Measurements from ENCODE around the gene DDX10. TPM values are rescaled to one million over a fixed set of nuclear protein-coding genes. Genes with fewer than 3 reads are reported as not detected.

The DDX10 gene
- total and polyA plus RNA-seq, 2 of the 8 experiments (the other 6 are each of a cell fraction or from before 2014, with no cell fraction given), result 49.2 to 52.2 TPM

- no peak for FAIRE-seq
- Histone ChIP-seq H2AFZ (ENCODE audit: low read length) (no peak overlapping the region), H3K27ac (ENCODE audit: low read depth, low read length) (no peak overlapping the region), H3K9ac (replicated peaks in 1 of 4; ENCODE audit: extremely low read depth in 1 of 4, low read depth in 3 of 4, low read length in 3 of 4) (no peak overlapping the region), H3K9me3 (ENCODE audit: insufficient read depth in 2 of 2, low read depth in 1 of 2, low read length in 1 of 2) (no peaks in the 10 kb centered on the region), H3K36me3 (ENCODE audit: control insufficient read depth in 2 of 4, insufficient read depth in 4 of 4, low read length in 3 of 4) (no peaks in the 10 kb centered on the region), H4K8ac (ENCODE audit: extremely low read depth, insufficient read depth, low read length) (no peak overlapping the region), H3K23me2 (ENCODE audit: low read depth, low read length) (no peaks in the 10 kb centered on the region), H4K20me1 (replicated peaks in 1 of 2; ENCODE audit: control insufficient read depth in 1 of 2, insufficient read depth in 2 of 2, low read length in 2 of 2) (no peaks in the 10 kb centered on the region), H2BK120ac (replicated peaks; ENCODE audit: low read depth, low read length) (no peak overlapping the region), H3K4ac (replicated peaks; ENCODE audit: insufficient read length, low read depth, low read length) (no peak overlapping the region), H3K79me2 (ENCODE audit: control insufficient read depth in 1 of 2, insufficient read depth in 2 of 2, low read length in 2 of 2) (0 out of 4 replicates have a peak, but pooled peaks cover 3 to 4% of the 10 kb centered on the region in 2 experiments), H3K56ac (replicated peaks; ENCODE audit: insufficient read length, low read depth, low read length) (no peak overlapping the region), H3K79me1 (ENCODE audit: low read depth, low read length) (0 out of 2 replicates have a peak, but pooled peaks cover 2% of the 10 kb centered on the region), H2AK5ac (ENCODE audit: low read depth, low read length) (no peak overlapping the region), H4K91ac (replicated peaks; ENCODE audit: insufficient read length, low read length) (no peak overlapping the region), H3K4me1 (replicated peaks in 1 of 4; ENCODE audit: control insufficient read depth in 3 of 4, insufficient read depth in 4 of 4, low read length in 3 of 4) (no peaks in the 10 kb centered on the region), H3K27me3 (replicated peaks in 1 of 4; ENCODE audit: control insufficient read depth in 3 of 4, extremely low read depth in 1 of 4, insufficient read depth in 3 of 4, low read length in 3 of 4) (peaks cover 0 to 1% (median 0%) of the 10 kb centered on the region in 4 experiments; a peak in 1 of 7 replicates), H3K4me3 (ENCODE audit: extremely low read depth in 1 of 4, insufficient read depth in 2 of 4, low read depth in 3 of 4, low read length in 4 of 4) (no peak overlapping the region), H2BK12ac (ENCODE audit: low read depth, low read length) (no peak overlapping the region), H3K14ac (ENCODE audit: insufficient read length) (no peak overlapping the region), H3K18ac (ENCODE audit: extremely low read depth, low read length) (no peak overlapping the region), H4K5ac (ENCODE audit: insufficient read length, low read depth, low read length) (no peak overlapping the region), H2BK20ac (ENCODE audit: low read length) (no peak overlapping the region), H2BK15ac (ENCODE audit: low read length) (no peak overlapping the region), H3K23ac (ENCODE audit: insufficient read length) (no peak overlapping the region), H2BK5ac (ENCODE audit: low read depth, low read length) (no peak overlapping the region), H3K4me2 (ENCODE audit: insufficient read depth in 1 of 2, low read depth in 2 of 2, low read length in 2 of 2) (no peak overlapping the region)
- no peak for DNase-seq (ENCODE audit: low read depth in 1 of 2, low spot score in 2 of 2)
- no peak for TF ChIP-seq ATF3 (IDR thresholded peaks at IDR 0.05; ENCODE audit: insufficient read depth, low read depth, low read length)
- no peak for TF ChIP-seq TBP (IDR thresholded peaks at IDR 0.05; ENCODE audit: low read depth, low read length)
- TF ChIP-seq POU5F1 (IDR thresholded peaks at IDR 0.05; ENCODE audit: low read depth, low read length), result no peak
- TF ChIP-seq TEAD4 (IDR thresholded peaks at IDR 0.05; ENCODE audit: low read depth, low read length), result no peak
- no peak for TF ChIP-seq HDAC2 (IDR thresholded peaks at IDR 0.05; ENCODE audit: borderline replicate concordance in 1 of 2, low read depth in 2 of 2, low read length in 2 of 2)
- ChIA-PET POLR2A (ENCODE audit: partially characterized antibody) (no interaction called here), CTCF (ENCODE audit: partially characterized antibody) (no interaction called here)
- 95% methylated on average over 3 of the region's 3 CpGs; no CpG with 5 or more reads in 1 of the 2 experiments for WGBS, 2 experiments (ENCODE audit: extremely low coverage in 1 of 2, insufficient coverage in 1 of 2, insufficient read length in 1 of 2, insufficient replicate concordance in 2 of 2, low coverage in 1 of 2, low lambda C conversion rate in 2 of 2, missing lambda C conversion rate in 1 of 2)
These were observed 103.5 kb downstream of the DDX10 start for GRCh38 chr11:108768370-108768769.

All from H1 (cell line).